ENCODE measurements around the gene NRP2. TPM values are rescaled to one million over a fixed set of nuclear protein-coding genes. Genes with fewer than 3 reads are reported as not detected.

The NRP2 gene
- total RNA-seq, 4 donors from 2014 or later = 4.0 to 11.5 (median 5.9) TPM

GRCh38 chr2:205660521-205661124, 21.7 kb upstream of the NRP2 start:
- WGBS, 2 donors = 20 to 21% methylated on average over 8 of the region's 8 CpGs
- DNase-seq (ENCODE audit: low spot score in 2 of 2) = peak in 1 of 2 donors; percentile 53
- no peak for TF ChIP-seq POLR2A (IDR thresholded peaks at IDR 0.05)
- no peak for TF ChIP-seq CTCF (IDR thresholded peaks at IDR 0.05)
- H3K4me3 ChIP-seq (ENCODE audit: low read depth, poor library complexity, severe bottlenecking) = no peak overlapping the region
- intact Hi-C loops (cut with DNase I; ENCODE audit: low total_unique reads) = no loop called here

GRCh38 chr2:205661281-205661680, 21.0 kb upstream of the NRP2 start:
- TF ChIP-seq CTCF (IDR thresholded peaks at IDR 0.05) (no peak), POLR2A (IDR thresholded peaks at IDR 0.05) (no peak)
- intact Hi-C loops (cut with DNase I; ENCODE audit: low total_unique reads) = no loop called here
- no peak overlapping the region for H3K4me3 ChIP-seq (ENCODE audit: low read depth, poor library complexity, severe bottlenecking)
- 90 to 93% methylated on average over 5 of the region's 5 CpGs for WGBS, 2 donors
- no peak for DNase-seq (ENCODE audit: low spot score in 2 of 2)

GRCh38 chr2:205662206-205662965, 19.9 kb upstream of the NRP2 start:
- WGBS, 2 donors = 95 to 98% methylated on average over 3 of the region's 3 CpGs
- intact Hi-C loops (cut with DNase I; ENCODE audit: low total_unique reads) = no loop called here
- no peak for DNase-seq (ENCODE audit: low spot score in 2 of 2)
- H3K4me3 ChIP-seq (ENCODE audit: low read depth, poor library complexity, severe bottlenecking) = no peak overlapping the region
- no peak for TF ChIP-seq POLR2A (IDR thresholded peaks at IDR 0.05)
- TF ChIP-seq CTCF (IDR thresholded peaks at IDR 0.05) = no peak

GRCh38 chr2:205665791-205666190, 16.5 kb upstream of the NRP2 start:
- intact Hi-C loops (cut with DNase I; ENCODE audit: low total_unique reads) = no loop called here
- 76 to 78% methylated on average over 2 of the region's 2 CpGs for WGBS, 2 donors
- TF ChIP-seq CTCF (IDR thresholded peaks at IDR 0.05) = no peak
- no peak for TF ChIP-seq POLR2A (IDR thresholded peaks at IDR 0.05)
- DNase-seq (ENCODE audit: low spot score in 2 of 2) = no peak
- H3K4me3 ChIP-seq (ENCODE audit: low read depth, poor library complexity, severe bottlenecking) = no peak overlapping the region

- WGBS, 2 donors = 45 to 71% methylated on average over 2 of the region's 2 CpGs
- DNase-seq (ENCODE audit: low spot score in 2 of 2) = no peak
- TF ChIP-seq CTCF (IDR thresholded peaks at IDR 0.05) = no peak
- intact Hi-C loops (cut with DNase I; ENCODE audit: low total_unique reads) = no loop called here
- H3K4me3 ChIP-seq (ENCODE audit: low read depth, poor library complexity, severe bottlenecking) = no peak overlapping the region
Observed at GRCh38 chr2:205670292-205670691, 12.0 kb upstream of the NRP2 start.
